Regular cardiac myocyte (primary cell): ENCODE data around the gene RPP30. TPM values are rescaled to one million over a fixed set of nuclear protein-coding genes. Genes with fewer than 3 reads are reported as not detected.

Experiments
- total RNA-seq: library from RNA; depleted of rRNA; stranded (reverse); fragments of >200 nt; gene quantifications from 2 replicates; pipeline ENCODE4 v1.2.3, GENCODE V29; 2014

The RPP30 gene
- 55.0 and 55.6 TPM in 2 replicates for total RNA-seq

GRCh38 chr10:90871766-90872647, at the start of gene RPP30:
RPP30 (plus strand) TSS chr10:90871974; CDS start chr10:90871987, 13 bp downstream.

GRCh38 chr10:90857635-90858460, 13.9 kb upstream of the RPP30 start, which contains the start of gene HTR7:
HTR7 (minus strand) TSS chr10:90858039; CDS start chr10:90857671, 368 bp downstream.

DNA sequence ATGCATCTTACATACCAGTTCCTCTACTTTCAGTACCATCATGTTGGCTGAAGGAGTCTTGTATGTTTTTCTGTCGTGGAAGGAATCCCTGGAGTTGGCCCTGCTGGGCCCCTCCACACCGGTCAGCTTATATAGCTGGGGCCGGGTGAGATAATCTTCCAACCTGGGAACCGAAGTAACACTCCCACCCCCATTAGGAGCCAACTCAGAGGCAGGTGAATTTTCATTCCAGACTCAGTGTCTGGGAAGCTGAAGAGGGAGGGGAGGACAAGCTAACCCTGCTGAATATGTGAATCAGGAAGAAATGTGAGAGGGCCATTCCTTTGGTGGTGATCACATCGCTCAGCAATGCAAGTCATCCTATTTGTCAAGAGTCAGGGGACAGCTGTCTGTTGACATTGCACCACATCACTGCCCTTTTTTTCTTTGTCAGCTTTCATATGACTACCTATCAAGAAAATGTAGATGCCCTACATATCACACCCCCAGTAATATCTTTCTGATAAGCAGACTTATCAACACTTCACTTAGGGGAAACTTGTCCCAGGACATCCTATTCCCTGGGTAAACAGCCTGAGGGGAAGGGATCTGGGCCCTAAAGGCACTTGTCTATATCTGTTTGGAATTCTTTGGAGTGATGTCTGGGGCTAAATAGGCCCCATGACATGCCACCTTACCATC, 49.4 kb downstream of the RPP30 start, which contains the start of gene ANKRD1:
Gene ANKRD1, minus strand, starts transcription at position 102 of the 681 bp plus-strand sequence. Its CDS starts 60 bp downstream, at position 42.

Other genes with a start within 250 kb of the RPP30 start
- gene HTR7, start 13.9 kb upstream of the RPP30 start, total RNA-seq = 8.2 and 11.3 TPM in 2 replicates
- 169 and 275 TPM in 2 replicates for gene ANKRD1, start 49.1 kb downstream of the RPP30 start, total RNA-seq